ENCODE measurements around the gene CD24.

DNA sequence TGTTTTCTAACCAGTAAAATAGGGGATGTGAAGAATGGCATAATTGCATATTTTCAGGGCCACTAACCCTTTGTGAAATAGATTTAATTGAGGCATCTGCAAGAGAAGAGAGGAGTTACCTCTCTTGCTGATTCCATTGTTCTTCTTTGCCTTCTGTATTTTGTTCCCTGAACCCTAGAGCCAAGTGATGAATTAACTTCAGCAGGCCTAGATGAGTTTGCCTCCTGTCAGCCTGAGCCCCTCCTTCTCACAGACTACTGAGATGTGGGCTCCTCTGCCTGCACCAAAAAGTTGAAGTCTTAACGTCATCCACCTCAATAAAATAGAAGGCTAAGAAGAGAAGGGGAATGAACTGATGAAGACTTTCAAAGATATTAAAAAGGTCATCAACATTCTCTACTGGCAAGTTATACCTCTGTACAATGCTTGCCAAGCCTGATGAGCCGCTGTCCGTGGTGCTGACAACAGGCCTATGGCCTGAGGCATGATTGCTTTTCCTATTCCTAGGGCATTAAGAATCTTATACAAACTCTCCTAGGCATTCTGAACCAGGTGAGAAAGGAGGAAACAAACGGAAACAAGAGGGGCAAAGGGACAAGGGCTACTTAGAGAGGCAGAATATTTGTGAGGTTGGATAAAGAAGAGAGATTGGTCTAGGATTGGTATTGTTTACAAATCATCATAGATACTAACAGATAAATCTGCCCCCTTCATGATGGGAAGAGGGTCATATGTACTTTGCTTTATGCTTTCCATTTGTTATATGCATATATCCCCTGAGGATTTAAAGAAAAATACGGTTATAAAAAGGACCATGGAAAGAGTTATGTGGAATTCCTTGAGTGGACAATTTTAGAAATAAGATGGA, 46.8 kb downstream of the CD24 start:
- TF ChIP-seq, protein P1, sequence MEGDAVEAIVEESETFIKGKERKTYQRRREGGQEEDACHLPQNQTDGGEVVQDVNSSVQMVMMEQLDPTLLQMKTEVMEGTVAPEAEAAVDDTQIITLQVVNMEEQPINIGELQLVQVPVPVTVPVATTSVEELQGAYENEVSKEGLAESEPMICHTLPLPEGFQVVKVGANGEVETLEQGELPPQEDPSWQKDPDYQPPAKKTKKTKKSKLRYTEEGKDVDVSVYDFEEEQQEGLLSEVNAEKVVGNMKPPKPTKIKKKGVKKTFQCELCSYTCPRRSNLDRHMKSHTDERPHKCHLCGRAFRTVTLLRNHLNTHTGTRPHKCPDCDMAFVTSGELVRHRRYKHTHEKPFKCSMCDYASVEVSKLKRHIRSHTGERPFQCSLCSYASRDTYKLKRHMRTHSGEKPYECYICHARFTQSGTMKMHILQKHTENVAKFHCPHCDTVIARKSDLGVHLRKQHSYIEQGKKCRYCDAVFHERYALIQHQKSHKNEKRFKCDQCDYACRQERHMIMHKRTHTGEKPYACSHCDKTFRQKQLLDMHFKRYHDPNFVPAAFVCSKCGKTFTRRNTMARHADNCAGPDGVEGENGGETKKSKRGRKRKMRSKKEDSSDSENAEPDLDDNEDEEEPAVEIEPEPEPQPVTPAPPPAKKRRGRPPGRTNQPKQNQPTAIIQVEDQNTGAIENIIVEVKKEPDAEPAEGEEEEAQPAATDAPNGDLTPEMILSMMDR (IDR thresholded peaks at IDR 0.05), result no peak
- TF ChIP-seq POLR2A (IDR thresholded peaks at IDR 0.05), result no peak

All from thyroid gland (tissue), 4 donors.